ENCODE results near the gene DHRS11.

- no peak for TF ChIP-seq EZH2 (IDR thresholded peaks at IDR 0.05)
- no peak for TF ChIP-seq POLR2AphosphoS5 (IDR thresholded peaks at IDR 0.05; ENCODE audit: borderline replicate concordance, low read depth, low read length)
- no peak for TF ChIP-seq FOXP2 (optimal IDR thresholded peaks at IDR 0.05; ENCODE audit: control extremely low read depth, extremely low read length, insufficient read depth)
Measured at GRCh38 chr17:36627101-36627500, 35.4 kb downstream of the DHRS11 start.

Data from SK-N-MC (cell line).